Lung microvascular endothelial cell (primary cell): ENCODE results near the gene SIX3. TPM values are rescaled to one million over a fixed set of nuclear protein-coding genes. Genes with fewer than 3 reads are reported as not detected.

ENCODE experiments used
- DNase-seq, 2 donors: peaks; one replicate each; pipeline versions ENCODE4 v3.0.0 to v3.0.0-alpha.2; 2010; ENCODE audit warnings: low read depth in 2 of 2
- total RNA-seq: library from RNA; depleted of rRNA; stranded (reverse); fragments of >200 nt; gene quantifications from 2 replicates; pipeline ENCODE4 v1.2.1, GENCODE V29; 2014

The SIX3 gene
- total RNA-seq, 1 donor from 2014 or later: not detected

DNA sequence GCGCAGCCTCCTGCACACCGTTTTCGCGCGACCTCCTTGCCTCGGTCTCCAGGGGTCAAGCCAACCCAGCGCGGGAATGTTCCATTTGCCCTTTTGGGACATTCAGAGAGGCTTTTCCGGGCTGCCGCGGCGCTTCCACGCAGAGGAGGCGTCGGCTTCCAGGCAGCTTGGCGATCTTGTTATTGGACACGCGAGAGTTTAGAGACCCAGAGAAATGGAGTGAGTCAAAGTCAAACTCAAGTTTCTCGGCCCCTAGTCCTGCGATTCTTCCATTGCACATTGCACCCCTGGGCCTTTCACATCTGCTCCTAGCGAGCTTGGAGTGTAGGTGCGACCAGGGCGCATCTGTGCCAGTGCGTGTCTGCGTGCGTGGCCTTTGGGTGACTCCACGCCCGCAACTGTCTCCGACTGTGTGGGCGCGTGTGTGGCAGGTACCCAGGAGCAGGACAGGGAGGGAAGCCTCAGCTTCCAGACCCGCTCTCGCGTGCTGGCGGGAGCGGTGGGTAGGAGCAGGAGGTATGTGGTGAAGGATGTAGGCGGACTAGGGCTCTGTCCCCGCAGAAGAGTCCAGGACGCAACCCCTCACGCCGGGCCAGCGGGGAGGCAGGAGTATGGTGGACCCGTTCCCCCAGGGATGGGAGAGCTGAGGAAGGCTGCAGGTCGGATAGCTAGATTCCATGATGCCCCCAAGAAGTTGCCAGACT lies 13.5 kb downstream of the SIX3 start:
- no peak for DNase-seq

DNA sequence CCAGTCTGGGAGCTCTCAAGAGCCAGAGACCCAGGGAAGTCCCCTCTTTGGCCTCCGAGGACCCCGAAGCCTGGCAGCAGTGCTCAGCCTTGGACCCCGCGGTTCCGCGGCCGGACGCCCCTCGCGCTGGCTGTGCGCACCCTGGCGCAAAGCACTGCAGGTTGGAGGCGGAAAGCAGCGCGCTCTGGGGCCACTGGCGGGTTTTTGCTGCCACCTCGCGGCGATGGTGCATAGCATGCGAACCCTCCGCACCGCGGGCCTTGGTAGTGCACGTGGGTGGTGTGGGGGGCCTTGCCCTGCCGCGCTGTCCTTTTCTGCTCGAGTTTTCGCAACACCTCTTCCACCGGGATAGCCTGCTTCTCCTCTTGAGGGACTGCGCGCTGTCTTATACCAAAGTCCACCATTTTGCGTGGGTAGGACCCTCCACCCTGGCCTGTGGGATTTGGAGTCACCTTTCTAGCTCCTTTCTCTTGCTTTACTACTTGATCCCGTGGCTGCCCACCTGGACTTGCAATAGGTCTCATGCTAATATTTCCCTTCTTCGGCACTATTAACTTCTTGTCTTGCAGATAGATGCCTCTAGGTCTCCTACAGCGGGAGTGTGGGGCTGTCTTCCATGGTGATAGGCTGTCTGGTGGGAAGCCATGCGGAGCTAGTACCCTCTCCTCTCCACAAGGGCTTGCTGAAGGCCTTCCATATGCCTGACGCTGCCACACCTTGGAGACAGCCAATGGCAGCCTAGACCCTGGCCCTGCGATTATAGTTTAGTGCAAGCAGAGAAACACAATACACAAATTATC lies 14.3 kb downstream of the SIX3 start:
- peak; percentile 75 to 82 for DNase-seq

- DNase-seq: no peak
Measured at GRCh38 chr2:44956843-44957242, 15.3 kb downstream of the SIX3 start.

DNA sequence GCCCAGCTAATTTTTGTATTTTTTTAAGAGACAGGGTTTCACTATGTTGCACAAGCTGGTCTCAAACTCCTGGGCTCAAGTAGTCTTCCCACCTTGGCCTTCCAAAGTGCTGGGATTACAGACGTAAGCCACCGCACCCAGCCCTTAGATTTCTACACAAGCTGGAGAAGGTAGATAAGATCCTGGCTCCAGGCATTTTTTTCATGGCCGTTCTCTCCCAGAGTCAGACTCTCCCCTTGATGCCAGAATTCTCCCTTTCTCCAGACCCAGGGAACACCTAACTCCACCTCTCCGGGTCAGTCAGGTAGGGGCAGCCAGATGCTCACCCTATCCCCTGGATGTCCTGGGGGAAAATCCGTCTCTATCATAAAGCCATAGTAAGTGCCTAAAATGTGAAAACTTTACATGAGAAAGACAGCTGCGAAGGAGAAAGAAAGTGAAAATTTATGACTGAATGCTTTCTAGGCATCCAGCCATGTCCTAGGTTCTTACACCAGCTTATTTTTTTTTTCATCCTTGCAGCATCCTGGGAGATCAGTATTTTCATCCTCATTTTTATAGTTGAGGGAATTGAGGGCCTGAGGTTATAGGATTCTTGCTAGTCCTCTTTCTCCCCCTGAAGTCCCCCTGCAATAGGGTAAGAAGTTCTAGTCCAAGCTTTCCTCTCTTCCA lies 16.3 kb downstream of the SIX3 start:
- no peak for DNase-seq

DNA sequence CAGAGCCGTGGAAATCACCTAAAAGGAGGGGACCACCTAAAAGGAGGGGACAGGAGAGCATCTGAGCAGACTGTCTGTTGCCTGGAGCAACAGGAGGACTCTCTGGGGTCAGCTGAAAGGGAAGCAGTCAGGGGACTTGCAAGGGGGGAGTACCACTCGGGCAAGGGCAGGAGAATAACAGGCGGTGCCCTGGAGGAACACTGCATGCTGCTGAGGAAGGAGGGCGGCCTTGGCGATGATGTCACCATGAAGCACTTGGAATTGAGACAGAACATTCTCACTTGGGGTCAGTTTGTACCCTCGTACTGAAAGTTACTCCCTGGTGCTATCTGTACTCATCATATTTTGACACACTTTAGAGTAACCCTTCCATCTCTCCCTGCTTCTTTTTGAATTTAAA lies 18.4 kb downstream of the SIX3 start:
- no peak for DNase-seq

DNA sequence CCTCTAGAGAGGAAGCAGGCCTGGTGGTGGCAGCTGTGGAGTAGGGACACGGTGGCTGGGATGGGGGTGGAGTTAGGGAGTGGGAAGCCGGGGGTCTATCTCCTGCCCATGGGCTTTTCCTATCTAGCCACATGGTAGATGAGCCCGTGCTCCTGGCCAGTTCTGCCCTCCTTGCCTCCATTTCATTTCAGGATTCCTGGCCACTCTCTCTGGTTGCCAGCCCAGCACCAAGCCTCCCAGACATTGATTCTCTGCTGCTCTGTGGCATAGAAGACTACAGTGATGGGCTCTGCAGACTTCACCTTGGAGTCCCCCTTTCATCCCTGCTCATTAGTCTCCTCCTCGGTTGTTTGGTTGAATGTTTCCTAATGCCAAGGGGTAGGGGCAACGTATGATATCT lies 19.4 kb downstream of the SIX3 start:
- DNase-seq: no peak

GRCh38 chr2:44962176-44962695 lies 20.7 kb downstream of the SIX3 start:
- no peak for DNase-seq

GRCh38 chr2:44964752-44965236 lies 23.3 kb downstream of the SIX3 start:
- no peak for DNase-seq

DNA sequence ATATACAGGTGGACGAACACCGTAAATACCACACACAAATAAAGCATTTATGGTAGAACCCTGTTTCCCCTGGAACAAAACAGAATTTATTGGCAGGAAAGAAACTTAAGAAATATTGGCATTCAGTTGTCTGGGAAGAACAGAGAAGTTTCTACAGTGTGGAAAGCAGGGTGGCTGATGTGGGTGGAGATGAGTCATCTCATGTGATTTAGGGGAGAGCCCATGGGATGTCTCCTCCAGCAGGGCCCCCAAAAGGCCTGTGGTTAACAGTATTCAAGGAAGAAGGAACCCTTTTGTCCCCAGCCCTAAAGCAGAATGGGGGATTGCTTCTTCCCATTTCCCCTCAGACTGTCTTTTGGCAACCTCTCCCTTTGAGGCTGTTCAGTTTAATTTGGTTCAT lies 24.2 kb downstream of the SIX3 start:
- DNase-seq: no peak

DNA sequence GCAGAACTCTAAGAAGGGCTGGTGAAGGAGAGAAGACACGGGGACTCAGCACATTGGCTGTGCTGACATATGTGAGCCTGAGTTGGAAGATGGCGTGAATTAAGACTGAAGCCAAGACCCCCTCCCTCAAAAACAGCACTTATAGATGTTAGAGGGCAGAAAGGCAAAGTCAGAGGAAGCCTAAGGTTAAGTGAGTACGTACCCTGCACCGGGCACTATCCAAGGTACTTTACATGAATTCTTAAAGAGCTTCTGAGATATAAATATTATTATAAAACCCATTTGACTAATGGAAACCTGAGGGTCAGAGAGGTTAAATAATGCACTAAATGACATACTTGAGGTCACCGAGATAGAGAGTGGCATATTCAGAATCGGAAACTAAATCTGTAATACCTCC lies 25.6 kb downstream of the SIX3 start:
- no peak for DNase-seq

DNA sequence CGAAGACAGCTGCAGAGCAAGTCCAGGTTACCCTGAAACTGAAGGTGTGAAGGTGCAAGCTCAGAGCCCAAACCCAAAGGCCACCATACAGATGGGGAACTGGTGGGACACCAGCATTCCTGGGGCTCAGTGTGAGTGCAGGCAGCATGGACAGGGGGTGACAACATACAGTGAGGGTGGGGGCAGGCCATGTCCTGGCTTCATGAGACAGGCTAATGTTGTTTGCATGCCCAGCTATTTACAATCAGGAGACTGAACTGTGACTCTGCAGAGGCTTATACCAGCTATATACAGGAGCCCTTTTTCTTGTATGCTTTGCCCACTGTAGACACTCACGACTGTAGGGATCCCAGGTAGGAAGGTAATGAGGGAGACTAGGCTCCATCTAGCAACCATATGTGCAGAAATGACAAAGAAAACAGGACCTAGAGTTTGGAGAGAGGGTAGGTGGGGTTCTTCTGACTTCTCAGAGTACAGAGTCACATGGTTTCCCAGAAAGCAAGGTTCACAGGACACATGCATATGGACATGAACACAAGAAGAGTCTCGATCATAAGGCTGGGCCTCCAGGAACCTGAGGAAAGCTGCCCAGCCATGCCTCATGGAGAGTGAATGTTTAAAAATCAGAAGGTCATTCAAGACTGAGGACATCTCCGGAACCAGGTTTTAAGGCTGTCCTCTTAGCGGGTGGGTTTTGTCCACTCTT lies 26.4 kb downstream of the SIX3 start:
- no peak for DNase-seq

GRCh38 chr2:44969936-44970335 lies 28.4 kb downstream of the SIX3 start:
- no peak for DNase-seq

- DNase-seq: no peak
Measured at GRCh38 chr2:44970846-44971450, 29.4 kb downstream of the SIX3 start.

DNA sequence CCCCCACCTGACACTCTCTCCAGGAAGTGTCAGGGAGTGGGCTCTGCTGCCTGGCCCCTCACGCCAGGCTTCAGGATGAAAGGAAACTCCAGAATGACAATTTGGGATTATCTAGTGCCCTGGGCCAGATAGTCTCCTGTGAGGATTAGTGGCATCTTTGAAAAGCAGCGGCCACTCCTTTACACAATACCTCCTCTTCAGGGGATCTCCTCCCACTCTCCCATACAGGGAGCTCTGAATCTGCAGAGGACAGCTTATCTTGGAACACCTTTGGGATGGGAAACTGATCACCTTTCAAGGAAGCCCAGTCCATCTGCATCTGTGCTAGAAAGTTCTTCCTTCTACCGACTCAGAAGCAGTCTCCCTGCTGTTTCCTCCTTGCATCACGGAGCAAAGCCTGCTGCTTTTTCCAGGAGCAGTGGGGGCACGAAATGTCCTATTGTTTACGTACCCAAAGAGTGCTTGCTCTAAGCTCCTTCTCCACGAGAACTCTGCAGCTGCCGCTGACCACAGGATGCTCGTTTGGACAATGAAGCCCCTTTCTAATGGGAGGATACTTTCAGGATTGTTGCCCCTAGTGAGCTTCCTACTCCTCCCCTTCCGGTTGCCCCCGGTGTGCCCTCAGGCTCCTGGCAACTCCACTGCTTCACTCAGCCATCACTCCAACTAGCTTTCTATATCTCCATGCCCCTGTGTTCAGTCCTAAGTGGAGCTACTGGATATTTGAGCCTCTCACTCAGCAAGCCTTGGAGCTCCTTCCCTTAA lies 31.5 kb downstream of the SIX3 start:
- peak in 1 of 2 donors; percentile 26 for DNase-seq

GRCh38 chr2:44974064-44974715 lies 32.7 kb downstream of the SIX3 start:
- peak in 1 of 2 donors; percentile 58 for DNase-seq

DNA sequence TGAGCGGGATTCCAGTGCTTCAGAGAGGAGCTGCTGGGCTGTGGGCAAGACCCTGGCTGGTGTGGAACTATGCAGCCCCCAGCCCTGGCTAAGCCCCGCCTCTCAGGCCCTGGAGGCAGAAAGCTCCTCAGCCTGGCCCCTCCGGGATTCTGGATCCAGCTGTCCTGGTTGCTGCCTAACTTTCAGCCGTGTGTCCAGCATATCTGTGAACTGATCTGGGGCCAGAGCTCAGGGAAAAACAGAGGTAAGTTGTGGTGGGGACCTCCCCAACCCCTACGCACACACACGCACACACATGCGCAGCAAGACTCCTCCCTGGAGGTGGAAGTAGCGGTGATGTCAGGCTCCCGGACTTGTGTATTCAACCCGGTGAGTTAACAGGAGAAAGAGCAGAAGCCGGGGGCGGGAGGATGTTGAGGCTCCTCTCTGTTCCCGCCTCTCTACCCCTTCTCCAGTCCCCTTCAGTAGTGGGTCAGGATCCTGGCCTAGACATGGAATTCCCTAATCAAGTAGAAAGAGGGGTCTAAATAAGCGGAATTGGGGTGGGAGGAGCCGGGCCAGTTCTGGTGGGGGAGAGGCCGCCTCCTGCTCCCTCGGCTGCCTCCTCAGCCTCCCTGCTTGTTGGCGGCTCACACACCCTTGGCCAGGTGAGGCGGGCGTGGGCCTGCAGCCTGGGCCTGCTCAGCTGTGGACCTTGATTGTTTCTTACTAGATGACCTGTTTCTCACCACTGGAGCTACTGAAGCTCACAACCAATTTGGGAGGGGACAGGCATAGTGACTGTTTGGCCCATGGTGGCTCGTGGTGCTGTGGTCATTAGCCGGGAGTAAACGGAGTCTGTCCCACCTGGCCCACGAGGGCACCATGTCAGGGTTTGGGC lies 34.3 kb downstream of the SIX3 start:
- no peak for DNase-seq

DNA sequence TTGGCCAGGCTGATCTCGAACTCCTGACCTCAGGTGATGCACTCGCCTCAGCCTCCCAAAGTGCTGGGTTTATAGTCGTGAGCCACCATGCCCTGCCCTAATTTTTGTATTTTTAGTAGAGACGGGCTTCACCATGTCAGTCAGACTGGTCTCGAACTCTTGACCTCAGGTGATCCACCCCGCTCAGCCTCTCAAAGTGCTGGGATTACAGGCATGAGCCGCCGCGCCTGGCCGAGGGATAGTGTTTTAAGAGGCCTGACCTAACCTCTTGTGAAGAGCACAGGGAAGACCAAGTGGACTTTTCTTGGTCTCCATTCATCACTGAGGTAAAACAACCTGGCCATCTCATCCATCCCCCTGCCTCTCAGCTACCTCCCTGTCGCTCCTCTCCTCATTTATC lies 38.1 kb downstream of the SIX3 start:
- DNase-seq: no peak
